GM21825 (cell line): ENCODE data around the gene MSANTD2.
"Not testable (repeated sequence)": the region's sequence is repeated elsewhere in the genome, so short reads cannot be mapped to it uniquely, and the experiment has no call there.

ENCODE experiments used
- ATAC-seq: cut with Tn5 transposase; IDR thresholded peaks from one replicate; pipeline ENCODE4 v1.9.1; 2021; ENCODE audit warnings: mild to moderate bottlenecking, moderate library complexity; ENCODE audit not compliant: unreplicated experiment

MSANTD2 gene

DNA sequence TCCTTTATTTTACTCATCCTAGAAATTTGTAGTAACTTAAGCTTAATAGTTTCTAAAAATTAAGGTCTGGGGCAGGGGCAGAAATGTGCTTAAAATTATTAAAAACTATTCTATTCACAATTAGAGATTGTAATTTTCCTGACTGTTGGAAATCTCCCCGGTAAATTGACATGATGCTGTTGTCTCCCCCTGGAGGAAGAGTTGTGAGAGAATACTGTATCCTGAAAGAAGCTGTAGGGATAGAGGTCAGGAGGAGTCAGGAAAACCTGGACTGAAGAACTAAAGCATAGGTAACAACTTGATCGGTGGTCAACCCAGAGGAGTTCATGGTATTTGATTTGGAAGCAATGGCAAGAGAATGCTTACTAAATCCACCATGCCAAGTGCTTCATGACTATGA is 21.9 kb downstream of the MSANTD2 start:
- no peak for ATAC-seq

GRCh38 chr11:124776865-124777645 is 23.2 kb downstream of the MSANTD2 start:
- no peak for ATAC-seq

DNA sequence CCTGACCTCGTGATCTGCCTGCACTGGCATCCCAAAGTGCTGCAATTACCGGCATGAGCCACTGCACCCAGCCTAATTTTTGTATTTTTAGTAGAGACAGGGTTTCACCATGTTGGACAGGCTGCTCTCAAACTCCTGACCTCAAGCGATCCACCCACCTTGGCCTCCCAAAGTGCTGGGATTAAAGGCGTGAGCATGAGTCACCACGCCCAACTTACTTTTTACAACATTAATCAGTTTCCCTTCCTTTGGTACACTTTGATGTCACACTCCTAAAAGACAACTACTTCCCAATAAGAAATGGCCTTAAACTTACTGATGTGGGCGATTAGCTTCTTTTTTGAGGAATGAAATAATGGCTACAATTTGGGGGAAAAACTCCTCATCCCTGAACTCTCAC is 29.2 kb downstream of the MSANTD2 start:
- not testable (repeated sequence) for ATAC-seq

DNA sequence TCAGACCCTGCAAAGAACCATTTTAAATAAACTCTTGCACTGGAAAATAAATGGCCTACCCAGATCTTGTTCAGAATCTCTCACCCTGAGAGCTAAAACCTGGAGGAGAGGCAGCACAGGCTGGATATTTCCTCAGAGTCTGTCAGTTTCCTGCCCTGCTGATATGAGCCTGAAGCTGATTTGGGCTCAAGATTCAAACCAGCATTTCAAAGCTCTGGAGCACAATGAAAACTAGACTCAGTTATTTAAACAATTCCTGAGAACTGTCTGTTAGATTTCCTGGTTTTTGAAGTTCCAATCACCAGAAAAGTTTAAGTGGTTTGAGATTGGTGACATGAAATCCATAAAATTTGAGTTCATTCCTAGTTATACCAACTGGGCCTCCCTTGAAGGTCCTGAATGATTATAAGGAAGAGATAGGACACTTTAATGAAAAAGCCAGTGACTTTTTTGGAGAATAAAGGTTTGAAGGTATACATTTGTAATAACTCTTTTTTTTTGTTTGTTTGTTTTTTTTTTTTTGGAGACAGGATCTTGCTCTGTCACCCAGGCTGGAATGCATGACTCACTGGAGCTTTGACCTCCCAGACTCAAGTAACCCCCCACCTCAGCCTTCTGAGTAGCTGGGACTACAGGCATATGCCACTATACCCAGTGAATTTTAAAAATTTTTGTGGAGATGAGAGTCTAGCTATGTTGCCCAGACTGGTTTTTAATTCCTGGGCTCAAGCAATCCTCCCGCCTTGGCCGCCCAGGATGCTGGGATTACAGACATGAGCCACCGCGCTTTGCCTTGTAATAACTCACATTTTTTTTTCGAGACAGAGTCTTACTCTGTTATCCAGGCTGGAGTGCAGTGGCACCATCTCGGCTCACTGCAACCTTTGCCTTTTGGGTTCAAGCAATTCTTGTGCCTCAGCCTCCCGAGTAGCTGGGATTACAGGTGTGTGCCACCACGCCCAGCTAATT is 30.1 kb downstream of the MSANTD2 start:
- ATAC-seq, result no peak

DNA sequence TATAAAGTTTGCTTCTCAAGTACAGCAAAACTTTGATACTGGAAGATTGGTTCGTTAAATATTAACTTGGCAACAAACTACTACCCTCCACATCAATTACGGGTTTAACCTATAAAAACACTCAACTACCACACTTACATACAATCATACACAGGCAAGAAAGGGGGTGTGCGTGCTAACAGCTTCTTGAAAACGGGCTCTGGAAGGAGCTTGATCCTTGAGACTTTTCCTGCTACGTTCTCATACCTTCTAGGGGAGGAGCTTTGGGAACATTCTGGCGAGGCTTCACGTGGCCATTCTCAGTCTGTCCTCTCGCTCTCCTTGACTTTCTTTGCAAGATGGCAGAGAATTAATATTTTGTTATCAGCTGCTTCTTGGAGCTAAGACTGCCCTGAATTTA is 31.3 kb downstream of the MSANTD2 start:
- ATAC-seq, result no peak

- ATAC-seq, result no peak
Observed at GRCh38 chr11:124766156-124766555, 34.0 kb downstream of the MSANTD2 start.

DNA sequence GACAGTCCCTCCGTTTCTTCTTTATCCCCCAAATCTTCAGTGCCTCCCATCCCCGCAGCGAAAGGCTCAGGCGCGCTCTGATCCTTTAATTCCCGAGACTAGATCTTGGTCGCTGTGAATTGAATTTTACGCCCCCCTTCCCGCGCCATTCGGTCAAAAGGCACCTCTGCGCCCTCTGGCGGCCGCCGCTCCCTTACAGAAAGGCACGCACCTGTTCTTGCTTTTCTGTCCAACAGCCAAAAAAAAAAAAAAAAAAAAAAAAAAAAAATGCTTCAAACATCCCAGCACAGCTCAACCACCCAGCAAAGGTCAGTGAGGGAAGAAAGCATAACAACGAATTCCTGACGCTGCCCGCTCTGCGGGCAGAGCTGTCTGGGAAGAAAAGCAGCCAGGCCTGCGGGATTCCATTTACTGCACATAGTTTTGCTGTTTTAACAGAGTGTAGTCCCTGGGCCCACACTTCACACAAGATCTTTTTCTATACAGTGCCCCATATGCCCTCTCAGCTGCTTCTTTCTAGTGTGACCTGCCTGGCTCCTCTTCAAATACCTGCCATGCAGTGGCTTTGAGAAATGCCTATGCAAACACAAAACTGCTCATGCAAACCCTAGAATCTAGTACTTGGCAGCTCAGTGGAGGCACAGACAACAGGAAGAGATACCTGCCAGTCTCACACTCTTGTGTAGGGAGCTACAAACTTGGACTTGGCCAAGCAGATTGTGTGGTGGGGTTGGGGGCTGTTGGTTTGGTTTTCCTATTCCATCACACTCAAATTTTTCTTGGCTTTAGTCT is 36.9 kb downstream of the MSANTD2 start:
- no peak for ATAC-seq

DNA sequence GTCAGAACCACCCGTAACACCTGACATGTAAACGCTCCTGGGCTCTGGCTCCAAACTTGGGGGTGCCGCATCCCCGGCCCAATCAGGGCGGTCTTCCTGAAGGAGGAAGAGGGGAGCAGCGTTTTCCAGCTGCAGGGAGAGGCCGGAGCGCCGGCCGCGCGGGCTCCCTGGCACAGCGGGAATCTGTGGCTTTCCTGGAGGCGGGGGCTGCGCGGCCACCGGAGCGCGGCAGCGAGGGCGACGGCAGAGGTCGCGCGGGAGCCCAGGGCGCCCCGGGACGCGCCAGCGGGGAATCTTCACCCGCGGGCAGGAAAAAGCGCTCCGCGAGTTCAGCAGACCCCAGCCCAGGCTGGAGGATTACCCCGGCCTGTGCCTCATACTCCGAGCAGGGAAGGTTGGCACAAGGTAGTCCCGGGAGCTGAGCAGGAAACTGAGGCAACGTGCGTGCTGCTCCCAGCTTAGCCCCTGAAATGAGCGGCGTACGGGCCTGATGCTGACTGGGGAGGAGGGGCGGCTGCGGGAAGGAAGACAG is 37.5 kb downstream of the MSANTD2 start:
- peak; percentile 7 for ATAC-seq

GRCh38 chr11:124762105-124762623 is 38.0 kb downstream of the MSANTD2 start, which contains the start of gene ESAM:
Gene ESAM (minus strand): TSS chr11:124762290. CDS start chr11:124762154, 136 bp downstream.
- peak; percentile 61 for ATAC-seq

GRCh38 chr11:124761301-124762104 is 38.7 kb downstream of the MSANTD2 start:
- no peak for ATAC-seq

DNA sequence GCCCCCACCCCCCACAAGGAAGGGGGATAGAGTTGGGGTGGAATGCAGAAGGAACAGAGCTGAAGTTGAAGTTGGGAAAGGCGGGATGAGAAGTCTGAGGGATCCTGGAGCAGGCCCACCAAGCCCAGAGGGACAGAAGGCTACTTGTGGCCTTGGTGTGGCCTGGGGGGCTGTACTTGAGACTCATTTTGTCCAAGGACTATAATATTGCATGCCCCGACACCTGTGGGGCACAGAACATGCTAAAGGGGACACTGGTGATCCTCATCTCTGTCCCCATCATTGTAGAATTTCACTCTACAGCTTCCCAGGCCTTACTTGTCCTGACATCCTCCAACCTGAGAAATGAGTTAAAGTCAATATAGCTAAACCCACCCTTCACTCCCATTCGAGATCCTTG is 39.4 kb downstream of the MSANTD2 start:
- no peak for ATAC-seq

DNA sequence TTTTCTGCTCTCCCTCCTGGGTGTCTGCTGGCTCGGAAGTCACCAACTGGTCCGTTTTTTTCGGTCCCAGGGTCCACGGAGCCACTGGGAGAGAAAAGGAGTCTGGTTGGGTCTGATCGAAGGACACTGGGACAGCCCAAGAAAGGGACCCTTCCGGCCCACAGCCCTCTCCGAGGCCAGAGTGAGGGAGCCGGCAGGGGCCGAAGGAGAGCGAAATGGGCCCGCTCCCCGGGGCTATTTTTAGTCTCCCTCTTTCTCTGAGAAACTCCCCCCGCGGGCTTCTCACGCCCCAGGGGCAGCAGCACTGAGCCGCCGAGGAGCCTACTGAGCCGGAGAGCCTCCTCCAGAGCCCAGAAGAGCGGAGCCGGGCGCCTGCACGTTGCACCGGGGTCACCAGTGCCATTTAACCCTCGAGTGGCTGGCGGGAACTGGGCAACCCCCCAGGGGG is 40.0 kb downstream of the MSANTD2 start:
- peak; percentile 28 for ATAC-seq

DNA sequence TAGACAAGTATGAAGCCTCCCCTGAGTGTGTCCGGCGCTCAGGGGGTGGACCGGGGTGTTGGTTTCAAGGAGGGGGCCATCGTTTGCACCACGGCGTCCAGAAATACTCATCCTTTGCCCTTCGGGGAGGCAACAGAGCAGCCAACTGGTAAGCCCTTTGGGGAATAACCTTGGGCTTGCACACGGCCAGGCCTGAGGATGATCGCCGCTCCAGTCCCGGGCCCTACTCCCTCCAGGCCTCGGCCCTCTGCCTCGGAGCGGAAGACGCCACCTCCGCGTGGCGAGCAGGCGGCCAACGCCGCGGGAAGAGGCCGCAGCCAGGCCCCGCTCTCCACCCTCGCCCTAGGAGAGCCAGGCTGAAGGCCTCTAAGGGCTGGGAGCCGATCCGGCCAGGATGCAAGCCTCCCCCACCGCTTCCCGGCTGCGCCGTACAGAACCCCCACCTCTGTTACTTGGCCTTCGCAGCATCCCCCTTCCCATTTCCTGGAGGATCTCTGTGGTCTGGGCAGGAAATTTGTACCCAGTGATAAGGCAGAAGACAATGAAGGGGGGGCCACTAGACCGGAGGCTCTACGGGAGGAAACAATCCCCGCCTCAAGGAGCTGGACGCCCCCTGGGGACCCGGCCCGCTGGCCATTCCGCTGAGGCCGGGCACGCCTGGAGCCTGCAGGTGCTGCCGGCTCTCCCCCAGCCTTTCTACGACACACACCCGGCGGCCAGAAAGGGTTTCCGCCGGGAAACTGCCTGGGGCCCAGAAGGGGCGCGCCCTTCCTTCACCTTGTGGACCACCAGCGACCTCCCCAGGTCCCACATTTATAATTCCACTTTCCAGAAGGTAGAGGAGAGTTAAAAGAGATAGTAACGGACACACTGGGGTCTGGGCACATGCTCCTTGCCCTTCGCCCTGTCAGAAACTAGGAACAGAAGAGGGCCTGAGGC is 40.7 kb downstream of the MSANTD2 start:
- peak; percentile 0 for ATAC-seq

DNA sequence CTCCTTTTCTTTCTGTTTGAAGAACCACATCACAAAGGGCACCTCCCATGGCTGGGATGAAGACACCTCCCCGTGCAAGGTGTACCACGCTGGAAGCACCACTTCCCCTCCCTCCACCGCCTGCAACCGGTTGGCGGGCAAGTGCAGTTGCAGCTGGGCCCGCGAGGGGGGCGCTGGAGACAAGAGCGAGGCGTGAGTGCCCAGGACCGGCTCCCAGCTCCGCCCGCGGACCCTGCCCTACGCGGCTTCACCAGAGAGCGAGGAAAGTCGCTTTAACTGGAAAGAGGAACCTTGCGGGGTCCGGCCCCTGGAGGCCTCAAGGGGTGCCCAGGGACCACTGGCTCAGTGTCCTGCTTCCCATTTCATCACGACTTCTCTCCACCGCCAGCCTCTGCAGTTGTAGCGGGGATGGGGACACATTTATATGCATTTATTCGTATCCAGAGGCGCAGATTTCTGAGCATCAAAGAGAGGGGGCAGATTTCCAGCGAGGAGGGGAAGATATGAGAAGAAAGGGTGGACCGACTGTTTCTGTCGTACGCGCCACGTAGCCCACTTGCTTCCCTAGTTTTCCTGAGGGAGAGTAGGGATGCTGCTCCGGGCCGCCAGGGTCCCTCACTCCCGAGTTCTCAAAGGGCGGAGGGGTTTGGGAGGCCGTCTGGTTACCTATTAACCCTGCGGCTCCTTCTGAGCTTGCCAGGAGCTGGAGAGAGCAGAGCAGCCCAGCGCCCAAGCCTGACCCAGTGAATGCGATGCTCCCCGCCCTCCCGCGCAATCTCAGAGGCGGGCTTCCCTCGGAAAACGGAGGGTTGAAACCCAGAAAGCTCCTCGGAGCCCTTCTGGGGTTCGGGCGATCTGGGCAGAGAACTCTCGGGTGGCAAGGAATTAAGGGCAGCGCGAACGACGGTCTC is 41.6 kb downstream of the MSANTD2 start:
- peak; percentile 52 for ATAC-seq

DNA sequence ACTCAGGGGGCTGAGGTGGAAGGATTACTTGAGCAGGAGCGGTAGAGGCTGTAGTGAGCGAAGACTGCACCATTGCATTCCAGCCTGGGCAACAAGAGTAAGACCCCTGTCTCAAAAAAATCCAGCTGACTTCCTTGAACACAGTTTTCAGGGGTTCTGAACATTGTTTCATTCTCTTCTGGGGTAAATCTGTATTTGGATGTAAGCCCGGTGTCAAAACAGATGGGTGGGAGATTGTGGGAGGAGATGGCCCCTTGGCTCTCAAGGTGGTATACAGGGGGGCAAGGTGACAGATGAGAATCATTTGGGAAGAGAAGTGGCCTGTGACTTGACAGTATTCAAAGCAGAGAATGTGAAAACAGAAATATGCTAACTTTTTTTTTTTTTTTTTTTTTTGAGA is 42.9 kb downstream of the MSANTD2 start:
- ATAC-seq, result no peak

- no peak for ATAC-seq
Observed at GRCh38 chr11:124756753-124757227, 43.4 kb downstream of the MSANTD2 start.

DNA sequence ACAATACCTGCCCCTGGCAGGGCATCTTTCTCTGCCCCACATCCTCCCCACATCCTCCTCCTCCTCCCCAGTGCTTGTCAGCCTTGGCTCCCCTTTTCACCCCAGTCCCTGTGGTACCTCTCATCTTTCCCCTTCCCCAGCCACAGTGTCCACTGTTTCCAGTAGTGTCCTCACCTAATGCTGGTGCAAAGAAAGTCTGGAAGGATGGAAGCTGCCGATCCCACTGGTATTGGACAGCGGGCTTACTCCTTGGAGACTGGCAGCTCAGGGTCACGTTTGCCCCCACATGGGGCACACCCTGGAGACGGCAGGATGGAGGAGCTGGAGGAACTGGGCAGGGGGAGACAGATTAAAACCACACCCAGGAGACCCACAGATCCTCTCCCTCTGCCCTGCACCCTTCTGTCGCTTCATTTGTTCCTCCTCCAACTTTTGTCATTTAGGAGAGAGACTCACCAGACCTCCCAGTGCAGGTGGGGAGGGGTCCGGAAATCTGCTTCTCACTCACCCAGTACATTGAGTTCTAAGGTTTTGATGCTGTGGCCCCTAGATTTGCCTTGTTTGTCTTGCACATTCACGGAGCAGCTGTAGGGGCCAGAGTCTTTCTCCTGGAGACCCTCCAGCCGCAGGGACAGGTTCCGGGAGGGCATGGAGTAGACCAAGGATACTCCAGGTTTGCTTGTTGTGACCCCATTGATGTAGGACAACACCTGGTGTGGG is 44.0 kb downstream of the MSANTD2 start:
- no peak for ATAC-seq
